HG03064 (cell line): ENCODE results near the gene CTDP1.

Source experiments
- ATAC-seq: cut with Tn5 transposase; IDR thresholded peaks from one replicate; pipeline ENCODE4 v1.9.1; 2021; ENCODE audit warnings: low read depth; ENCODE audit not compliant: unreplicated experiment

CTDP1 gene

DNA sequence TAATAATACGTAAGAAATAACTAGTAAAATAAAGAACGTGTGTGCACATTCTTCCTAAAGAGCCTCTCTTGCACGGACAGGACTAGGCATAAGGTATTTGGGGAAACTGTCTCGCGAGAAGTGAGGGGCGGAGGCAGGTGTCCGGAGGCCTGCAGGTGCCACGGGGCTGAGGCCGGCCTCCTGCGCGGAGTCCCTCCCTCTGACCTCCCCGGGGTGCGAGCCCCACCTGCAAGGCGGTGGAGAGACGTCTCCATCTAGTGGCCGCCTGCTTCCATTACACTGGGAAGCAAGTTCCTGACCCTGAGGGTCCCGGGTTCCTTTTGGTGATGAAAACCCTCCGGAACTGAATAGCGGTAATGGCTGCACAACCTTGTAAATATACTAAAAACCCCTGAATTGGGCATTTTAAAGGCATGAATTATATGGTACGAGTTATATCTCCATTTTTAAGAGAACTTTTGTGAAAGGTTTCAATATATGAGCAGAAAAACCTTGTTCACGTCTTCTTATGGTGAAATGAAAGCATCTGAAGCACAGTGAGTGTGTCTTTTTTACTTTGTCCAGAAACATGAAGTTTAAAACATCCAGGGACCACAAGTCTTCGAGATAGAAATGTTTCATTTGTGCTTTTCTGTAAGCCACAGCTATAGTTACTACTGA, 35.5 kb upstream of the CTDP1 start:
- ATAC-seq, result peak; percentile 79

DNA sequence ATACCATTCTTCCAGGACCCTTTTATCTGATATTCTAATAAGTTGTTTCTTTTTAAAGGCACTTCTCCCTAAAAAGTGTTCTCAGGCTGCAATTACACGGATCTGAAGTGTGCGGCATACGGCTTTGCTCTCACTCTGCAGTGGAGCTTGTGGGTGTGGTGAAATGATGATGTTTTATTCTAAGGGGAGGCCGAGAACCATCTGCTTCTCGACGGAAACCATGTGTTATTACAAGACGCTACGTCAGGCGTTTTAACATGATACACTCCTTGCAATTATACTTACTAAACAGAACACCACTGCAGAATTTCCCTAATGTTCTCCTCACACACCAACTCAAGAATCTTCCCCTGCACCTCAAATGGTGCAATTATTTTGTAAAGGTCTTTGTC, 34.9 kb upstream of the CTDP1 start:
- ATAC-seq, result no peak

DNA sequence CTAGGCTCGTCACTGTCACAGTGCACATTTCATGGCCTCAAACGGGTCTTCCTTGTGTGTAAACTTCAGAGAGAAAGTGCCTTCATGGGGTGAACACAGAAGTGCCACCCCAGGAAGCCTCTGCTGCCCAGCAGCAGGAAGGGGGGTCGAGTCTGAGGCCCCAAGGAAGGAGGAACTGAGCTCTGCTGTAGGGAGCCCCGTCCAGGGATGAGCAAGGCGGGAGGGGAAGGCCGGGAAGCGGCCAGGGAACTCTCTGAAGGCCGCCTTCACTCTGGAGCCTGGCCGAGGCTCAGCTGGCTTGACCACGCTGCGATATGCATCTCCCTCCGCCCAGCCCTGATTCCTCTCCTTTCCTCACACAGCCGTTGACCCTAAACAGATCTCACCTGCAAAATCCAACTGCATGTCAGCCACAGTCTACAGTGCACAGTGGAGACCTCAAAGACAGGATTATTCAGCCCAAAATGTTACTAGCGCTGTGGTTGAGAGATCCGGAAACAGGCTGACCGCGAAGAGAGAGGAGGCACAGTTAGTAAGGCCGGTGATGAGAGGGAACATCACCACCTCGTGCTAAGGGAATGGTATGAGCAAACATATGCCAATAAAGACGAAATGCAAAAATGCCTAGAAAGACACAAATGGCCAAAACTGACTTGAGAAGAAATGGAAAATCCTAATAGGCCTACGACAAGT, 34.2 kb upstream of the CTDP1 start:
- ATAC-seq, result no peak

DNA sequence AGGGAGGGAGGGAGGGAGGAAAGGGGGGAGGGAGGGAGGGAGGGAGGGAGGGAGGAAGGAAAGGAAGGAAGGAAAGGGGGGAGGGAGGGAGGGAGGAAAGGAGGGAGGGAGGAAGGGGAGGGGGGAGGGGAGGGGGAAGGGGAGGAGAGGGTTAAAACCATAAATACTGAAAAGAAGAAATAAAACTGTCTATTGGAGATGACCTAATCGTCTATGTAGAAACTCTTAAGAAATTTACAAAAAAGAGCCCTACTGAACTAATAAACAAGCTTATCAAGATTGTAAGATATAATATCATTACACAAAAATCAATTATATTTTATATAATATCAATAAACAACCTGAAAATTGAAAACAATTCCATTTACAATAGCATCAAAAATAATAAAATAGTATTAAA, 32.3 kb upstream of the CTDP1 start:
- ATAC-seq, result no peak

DNA sequence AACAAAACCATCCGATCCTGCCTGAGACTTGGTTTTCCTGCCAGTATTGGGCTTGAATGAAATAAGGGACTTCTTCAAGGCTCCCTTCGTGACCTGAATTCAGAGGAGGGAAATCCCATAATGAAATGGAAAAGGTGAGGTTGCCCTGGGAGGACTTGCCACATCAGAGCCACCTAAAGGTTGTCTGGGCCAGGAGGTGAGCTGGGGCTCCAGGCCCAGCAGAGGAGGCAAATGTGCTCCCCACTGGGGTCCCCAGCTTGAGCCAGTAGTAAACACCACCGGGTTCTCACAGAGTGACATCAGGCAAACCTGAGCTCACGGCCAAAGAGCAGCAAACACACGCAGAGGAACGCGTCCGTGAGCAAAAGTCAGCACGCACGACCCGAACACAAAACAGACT, 28.6 kb upstream of the CTDP1 start:
- ATAC-seq, result no peak

DNA sequence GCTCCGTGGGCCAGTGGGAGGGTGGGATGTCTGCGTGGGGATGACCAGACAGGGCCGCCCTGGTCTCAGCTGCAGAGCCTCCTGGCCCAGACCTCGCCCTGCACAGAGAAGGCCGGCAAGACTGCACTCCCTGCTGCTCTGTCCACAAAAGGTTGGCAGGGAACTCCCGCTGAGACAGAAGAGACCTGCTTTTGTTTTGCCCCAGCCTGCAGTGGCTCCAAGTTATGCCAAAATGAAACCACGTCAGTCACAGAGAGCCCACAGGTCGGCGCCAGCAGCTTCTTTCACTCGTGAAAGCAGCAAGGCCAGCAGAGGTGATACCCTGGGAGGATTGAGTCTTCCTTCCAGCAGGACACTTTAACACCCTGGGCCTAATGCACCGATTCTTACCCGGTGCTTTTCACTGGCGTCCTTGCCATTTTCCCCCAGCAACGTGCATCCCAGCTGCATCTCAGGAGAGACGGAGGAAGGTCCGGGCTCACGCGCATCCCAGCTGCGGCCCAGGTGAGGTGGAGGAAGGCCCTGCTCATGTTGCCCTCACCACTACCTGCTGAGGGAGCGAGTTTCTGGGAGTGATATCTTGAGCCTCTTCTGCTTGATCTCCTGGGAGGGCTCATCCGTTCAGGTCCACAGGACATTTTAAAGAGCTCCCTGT, 22.1 kb upstream of the CTDP1 start:
- ATAC-seq, result no peak

DNA sequence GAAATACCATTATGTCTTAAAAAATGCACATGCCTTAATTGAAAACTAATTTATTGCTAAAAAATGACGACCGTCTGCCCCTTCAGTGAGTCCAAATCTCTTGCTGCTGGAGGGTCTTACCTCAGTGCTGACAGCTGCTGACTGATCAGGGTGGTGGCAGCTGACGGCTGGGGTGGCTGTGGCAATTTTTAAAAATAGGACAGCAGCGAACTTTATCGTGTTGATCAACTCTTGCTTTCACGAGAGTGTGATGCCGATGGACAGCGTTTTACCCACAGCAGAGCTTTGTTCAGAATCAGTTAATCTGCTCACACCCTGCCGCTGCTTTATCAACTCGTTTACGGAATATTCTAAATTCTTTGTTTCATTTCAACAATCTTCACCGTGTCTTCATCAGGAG, 21.2 kb upstream of the CTDP1 start:
- no peak for ATAC-seq

DNA sequence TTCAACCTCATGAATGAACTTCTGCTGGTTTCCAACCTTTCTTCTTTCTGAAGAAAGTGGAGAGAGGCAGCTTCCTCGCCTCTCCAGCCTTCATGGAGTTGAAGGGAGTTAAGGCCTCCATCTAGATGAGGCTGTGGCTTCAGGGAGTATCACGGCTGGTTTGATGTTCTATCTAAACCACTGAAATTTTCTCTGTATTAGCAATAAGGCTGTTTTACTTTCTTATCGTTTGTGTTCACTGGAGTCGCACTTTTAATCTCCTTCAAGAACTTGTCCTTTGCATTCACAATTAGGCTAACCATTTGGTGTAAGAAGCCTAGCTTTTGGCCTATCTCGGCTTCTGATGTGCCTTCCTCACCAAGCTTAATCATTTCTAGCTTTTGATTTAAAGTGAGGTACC, 19.9 kb upstream of the CTDP1 start:
- ATAC-seq, result no peak

DNA sequence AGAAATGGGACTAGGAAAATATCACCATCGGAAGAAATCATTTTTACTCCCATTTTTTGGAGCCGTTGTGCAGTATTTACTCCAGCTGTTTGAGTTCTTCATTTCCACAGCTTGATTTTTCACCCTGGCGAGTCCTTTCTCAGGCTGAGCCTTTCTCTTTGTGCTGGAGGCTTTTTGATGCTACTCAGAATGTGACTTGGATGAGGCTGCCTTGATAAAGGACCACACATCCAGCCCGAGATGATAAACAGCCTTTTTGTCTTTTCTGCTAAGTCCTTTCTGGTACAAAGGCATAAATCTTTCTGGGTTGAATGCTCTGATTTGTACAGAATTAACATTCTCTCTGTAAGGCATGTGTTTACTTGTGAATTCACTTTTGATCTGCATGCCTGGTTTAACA, 17.6 kb upstream of the CTDP1 start:
- no peak for ATAC-seq

DNA sequence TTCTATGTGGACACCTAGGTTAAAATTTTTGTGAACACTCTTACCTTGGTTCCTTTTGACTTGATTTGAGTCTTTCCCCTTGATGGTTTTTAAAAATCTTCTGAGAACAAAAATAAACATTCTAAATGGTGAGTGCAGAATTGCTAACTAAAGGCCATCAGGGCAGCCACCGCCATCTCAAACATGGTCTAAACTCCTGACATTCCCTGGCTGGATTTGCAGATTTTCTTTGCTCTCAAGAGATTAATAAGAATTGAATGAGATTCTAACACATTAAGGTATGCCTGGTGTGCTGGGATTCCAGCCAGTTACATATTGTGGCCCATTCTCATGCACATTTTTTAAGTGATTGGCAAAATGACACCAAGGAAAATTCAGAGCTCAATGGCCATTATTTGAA, 17.2 kb upstream of the CTDP1 start:
- ATAC-seq, result no peak

DNA sequence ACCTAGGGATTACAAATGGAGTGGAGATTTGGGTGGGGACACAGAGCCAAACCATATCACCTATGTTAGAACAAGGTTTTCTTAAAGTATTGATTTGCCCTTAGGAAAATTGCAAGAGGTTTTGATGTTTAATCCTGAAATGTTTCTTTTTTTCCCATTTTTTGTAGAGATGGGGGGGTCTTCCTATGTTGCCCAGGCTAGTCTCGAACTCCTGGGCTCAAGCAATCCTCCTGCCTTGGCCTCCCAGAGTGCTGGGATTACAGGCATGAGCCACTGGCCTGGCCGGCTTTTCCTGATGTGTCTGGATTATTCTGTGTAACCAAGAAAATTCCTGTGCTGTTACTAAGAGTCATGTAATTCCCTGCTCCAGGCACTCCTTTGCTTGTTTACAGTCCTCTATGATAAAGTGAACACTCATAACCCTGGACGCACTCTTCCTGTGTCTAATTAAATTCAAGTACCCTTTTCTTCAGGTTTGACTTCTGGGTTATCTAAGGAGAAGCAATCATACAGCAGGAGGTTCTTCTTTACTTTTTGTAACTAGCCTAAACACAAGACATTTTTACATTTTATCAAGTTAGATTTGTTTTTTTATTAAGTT, 15.0 kb upstream of the CTDP1 start:
- no peak for ATAC-seq

DNA sequence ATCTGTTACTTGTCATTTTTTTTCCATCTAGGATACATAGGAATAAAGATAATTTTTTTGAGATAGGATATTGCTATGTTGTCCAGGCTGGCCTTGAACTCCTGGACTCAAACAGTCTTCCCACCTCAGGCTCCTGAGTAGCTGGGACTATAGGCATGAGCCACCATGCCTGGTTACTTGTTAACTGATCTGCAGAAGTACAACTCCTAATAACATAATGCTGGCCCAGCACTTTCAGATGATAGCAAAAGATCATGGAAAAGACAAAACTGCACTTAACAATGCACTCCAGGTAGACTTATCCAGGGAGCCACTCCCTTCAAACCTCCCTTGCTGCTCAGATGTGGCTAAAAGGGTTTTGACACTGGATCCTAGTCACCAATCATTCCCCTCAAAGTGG, 11.4 kb upstream of the CTDP1 start:
- no peak for ATAC-seq

DNA sequence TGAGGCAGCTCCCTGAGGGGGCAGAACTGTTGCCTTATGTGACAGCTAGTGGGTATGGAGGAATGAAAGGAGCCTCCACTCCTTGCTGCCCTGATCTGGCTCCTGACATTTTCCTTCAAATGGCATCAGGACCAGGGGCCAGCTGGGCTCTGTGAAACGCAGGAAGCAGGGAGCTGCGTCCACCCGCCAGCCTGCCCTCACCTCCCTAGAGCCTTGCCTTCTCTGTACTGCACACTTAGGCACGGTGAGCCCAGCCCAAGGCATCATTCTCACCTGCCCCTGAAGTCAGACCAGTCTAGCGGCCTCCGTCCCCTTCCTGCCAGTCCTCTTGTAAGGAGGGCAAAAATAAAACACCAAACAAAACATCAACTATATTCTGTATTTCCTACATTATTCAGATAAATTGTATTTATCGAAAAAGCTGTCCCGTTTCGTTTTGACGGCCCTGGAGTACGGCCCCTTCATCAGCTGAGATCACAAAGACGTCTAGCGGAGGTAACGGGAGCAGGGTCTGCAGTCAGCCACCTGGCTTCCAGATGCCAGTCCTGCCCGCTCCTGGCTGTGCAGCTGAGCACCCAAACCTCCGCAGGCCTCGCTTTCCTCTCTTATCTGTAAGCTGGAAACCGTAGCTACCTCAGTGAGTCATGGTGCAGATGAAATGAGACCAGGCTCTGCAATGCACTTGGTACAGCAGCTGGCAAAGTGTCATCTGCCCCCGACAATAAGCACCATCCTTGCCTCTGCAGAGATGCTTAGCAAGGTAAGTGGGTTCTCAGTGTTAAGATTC, 6.9 kb upstream of the CTDP1 start:
- no peak for ATAC-seq

DNA sequence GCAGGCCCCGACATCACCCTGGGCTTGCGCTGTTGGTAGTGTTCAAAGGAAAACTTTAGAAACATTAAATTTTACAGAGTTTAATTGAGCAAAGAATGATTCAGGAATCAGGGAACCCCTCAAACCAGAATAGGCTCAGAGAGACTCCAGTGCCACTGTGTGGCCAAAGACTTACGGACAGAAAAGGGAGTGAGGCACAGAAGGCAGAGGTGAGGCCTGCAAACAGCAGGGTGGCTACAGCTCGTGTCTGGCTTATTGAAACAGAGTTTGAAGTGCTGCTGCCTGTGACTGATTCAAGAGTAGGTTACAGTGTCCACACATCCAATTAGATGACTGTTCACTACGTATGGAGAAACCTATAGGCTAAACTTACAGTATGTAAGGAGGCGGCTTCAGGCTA, 2.4 kb upstream of the CTDP1 start:
- no peak for ATAC-seq

DNA sequence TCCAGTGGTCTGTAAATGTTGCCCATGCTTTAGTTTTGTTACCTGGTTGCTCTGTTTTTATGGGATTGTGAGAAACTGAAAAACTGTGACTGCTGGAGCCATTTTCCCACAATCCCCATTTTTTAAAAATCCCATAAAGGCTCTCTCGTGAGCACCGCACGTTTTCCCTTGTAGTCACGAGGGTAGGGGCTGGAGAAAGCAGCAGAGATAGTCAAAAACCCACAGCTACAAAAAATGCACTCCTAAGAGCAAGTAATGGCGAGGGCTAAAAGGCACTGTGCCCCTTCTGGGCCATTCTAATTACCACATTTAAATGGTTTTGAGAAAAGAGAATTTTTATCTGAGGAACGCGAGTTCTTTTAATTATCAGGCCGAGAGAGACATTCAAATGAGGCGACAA, 1.8 kb upstream of the CTDP1 start:
- no peak for ATAC-seq

DNA sequence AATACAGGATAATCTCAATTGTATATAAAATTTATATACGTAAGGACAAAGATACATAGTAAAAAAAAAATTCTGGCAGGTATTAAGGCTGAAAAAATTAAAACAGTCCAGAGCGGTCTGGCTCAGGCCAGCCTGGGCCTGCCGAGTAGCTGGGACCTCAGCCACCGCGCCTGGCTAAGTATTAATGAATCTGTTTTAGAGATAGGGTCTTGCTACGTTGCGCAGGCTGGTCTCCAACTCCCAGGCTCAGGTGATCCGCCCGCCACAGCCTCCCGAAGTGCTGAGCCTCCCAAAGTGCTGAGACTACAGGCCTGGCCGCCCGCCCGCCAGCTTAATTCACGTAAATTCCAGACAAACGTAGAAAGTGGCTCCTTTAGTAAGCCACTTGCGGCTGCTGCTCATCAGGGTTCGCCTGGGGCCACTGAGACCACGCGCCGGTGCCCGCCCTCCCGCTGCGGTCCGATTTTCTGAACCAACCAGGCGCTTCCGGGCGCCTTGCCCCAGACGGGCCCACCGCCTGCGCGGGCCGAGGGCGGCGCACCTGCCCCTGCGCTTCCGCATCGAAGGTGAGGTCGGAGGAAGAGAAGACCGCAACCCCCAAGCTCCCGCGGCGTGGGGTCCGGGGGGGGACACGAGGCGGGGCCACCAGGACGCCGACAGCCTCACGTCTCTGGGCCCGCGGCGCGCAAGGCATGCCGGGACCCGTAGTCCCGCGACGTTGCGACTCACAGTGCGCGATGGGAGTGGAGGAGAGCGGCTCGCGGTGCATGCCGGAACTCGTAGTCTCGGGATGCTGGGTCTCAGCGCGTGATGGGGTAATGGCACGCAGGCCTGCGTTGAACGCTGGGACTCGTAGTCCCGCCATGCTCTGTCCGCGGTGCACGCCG, 695 bp upstream of the CTDP1 start:
- peak; percentile 91 for ATAC-seq

DNA sequence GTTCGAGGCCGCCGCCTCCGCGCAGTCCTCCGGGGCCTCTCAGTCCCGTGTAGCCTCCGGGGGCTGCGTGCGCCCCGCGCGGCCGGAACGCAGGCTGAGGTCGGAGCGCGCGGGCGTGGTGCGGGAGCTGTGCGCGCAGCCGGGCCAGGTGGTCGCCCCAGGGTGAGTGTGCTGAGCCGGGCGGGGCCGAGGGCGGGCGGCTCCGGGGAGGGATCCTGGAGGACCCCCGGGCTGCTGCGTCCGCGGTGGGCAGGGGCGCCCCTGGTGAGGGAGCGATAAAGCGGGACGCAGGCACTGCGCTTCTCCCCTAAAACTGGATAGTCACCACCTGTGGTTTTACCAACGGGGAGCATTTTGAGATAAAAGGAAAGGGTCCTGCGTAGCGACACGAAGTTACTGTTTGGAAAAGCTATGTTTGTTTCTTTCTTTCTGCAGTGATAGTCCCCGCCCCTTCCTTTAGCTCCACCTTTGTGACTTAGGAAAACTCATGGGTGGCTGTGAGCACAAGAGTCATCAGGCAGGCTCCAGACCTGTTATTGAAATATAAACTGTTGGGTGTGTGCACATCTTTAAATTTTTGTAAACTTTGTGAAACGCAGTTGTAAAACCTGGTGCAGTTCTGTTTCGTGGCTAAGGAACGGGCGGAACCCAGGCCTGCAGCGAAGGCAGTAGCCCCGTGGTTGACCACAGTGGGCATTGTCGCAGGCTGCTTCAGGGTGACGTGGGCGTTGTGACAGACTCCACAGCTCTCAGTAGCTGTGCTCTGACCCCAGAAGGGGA, 687 bp downstream of the CTDP1 start:
- ATAC-seq, result peak; percentile 6

DNA sequence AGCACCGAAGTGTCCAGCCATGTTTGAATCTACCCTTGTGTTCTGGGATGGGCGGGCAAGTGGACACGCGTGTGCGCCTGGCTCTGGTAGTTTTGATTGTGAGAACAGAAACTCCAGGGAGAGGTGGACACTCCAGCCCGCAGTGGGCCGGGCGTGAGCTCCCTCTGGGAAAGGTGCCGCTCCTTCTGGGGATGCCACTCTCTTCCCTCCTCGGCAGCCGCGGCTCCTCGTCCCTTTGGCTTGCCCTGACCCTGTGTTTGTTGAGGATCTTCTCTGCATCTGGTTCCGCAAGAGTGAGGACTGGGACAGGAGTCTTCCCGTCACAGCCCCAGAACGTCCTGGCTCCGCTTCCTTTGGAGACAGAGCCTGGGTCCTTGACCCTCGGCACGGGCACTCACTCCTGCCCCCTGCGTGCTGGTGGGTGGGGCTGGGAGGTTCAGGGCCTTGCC, 1.3 kb downstream of the CTDP1 start:
- ATAC-seq, result no peak
